KOPT-K1 (cell line): ENCODE measurements around the gene DSC2.
"Not testable (repeated sequence)": the region's sequence is repeated elsewhere in the genome, so short reads cannot be mapped to it uniquely, and the experiment has no call there.

ENCODE experiments used
- H3K27ac ChIP-seq: fragments of 200-600 bp; sonication (generic); 2 replicates; pipeline ENCODE4 v1.5.1; 2016; ENCODE audit warnings: antibody characterized with exemption, mild to moderate bottlenecking, low read depth, low read length; ENCODE audit not compliant: poor library complexity, severe bottlenecking
- H3K36me3 ChIP-seq: fragments of 200-600 bp; sonication (generic); 2 replicates; pipeline ENCODE4 v1.5.1; 2017; ENCODE audit warnings: antibody characterized with exemption, mild to moderate bottlenecking, low read length, moderate library complexity; ENCODE audit not compliant: insufficient read depth
- H3K9me3 ChIP-seq: fragments of 200-600 bp; sonication (generic); 2 replicates; pipeline ENCODE4 v1.5.1; 2017; ENCODE audit warnings: antibody characterized with exemption, low read length, mild to moderate bottlenecking; ENCODE audit not compliant: insufficient read depth, poor library complexity, severe bottlenecking

DSC2 gene

GRCh38 chr18:31042084-31042405 is 60.2 kb downstream of the DSC2 start:
- H3K27ac ChIP-seq: no peak overlapping the region
- no peaks in the 10 kb centered on the region for H3K9me3 ChIP-seq
- H3K36me3 ChIP-seq: no peaks in the 10 kb centered on the region

GRCh38 chr18:31041271-31042083 is 60.7 kb downstream of the DSC2 start:
- H3K36me3 ChIP-seq: no peaks in the 10 kb centered on the region
- H3K9me3 ChIP-seq: no peaks in the 10 kb centered on the region
- no peak overlapping the region for H3K27ac ChIP-seq

GRCh38 chr18:31040686-31041270 is 61.4 kb downstream of the DSC2 start:
- Histone ChIP-seq H3K27ac (no peak overlapping the region), H3K36me3 (no peaks in the 10 kb centered on the region), H3K9me3 (no peaks in the 10 kb centered on the region)

- Histone ChIP-seq H3K27ac (no peak overlapping the region), H3K9me3 (no peaks in the 10 kb centered on the region), H3K36me3 (no peaks in the 10 kb centered on the region)
Observed at GRCh38 chr18:31039426-31039825, 62.8 kb downstream of the DSC2 start.

GRCh38 chr18:31037686-31038085 is 64.5 kb downstream of the DSC2 start:
- not testable (repeated sequence) for H3K27ac ChIP-seq, H3K9me3 ChIP-seq, H3K36me3 ChIP-seq

- Histone ChIP-seq H3K27ac (no peak overlapping the region), H3K9me3 (no peaks in the 10 kb centered on the region), H3K36me3 (no peaks in the 10 kb centered on the region)
Observed at GRCh38 chr18:31034541-31034940, 67.7 kb downstream of the DSC2 start.

GRCh38 chr18:31030574-31031278 is 71.5 kb downstream of the DSC2 start:
- Histone ChIP-seq H3K36me3 (no peaks in the 10 kb centered on the region), H3K27ac (no peak overlapping the region)

GRCh38 chr18:31015715-31016434 is 86.3 kb downstream of the DSC2 start:
- Histone ChIP-seq H3K9me3 (no peaks in the 10 kb centered on the region), H3K36me3 (no peaks in the 10 kb centered on the region), H3K27ac (no peak overlapping the region)

More at GRCh38 chr18:31030574-31031278, 71.5 kb downstream of the DSC2 start:
- no peaks in the 10 kb centered on the region for H3K9me3 ChIP-seq

- H3K36me3 ChIP-seq, H3K9me3 ChIP-seq, H3K27ac ChIP-seq: not testable (repeated sequence)
Observed at GRCh38 chr18:31011455-31011854, 90.8 kb downstream of the DSC2 start.

- Histone ChIP-seq H3K9me3 (no peaks in the 10 kb centered on the region), H3K36me3 (no peaks in the 10 kb centered on the region), H3K27ac (no peak overlapping the region)
Observed at GRCh38 chr18:31010601-31011000, 91.6 kb downstream of the DSC2 start.
